KMS-11 (cell line): ENCODE data around the gene ATP8A2.

Experiments used
- H2AFZ ChIP-seq: fragments of 200-600 bp; sonication (generic); 2 replicates; pipeline ENCODE4 v1.6.1; 2016; ENCODE audit warnings: antibody characterized with exemption, mixed run types, low read depth
- H3K27ac ChIP-seq: fragments of 200-600 bp; sonication (generic); 2 replicates; pipeline ENCODE4 v1.6.1; 2016; ENCODE audit warnings: mild to moderate bottlenecking, mixed run types
- H3K27me3 ChIP-seq: fragments of 200-600 bp; sonication (generic); 2 replicates; pipeline ENCODE4 v1.6.1; 2017; ENCODE audit warnings: mild to moderate bottlenecking, low read depth, mixed run types, moderate library complexity; ENCODE audit not compliant: insufficient read depth
- H3K36me3 ChIP-seq: fragments of 200-600 bp; sonication (generic); 2 replicates; pipeline ENCODE4 v1.6.1; 2017; ENCODE audit warnings: mild to moderate bottlenecking, mixed run types; ENCODE audit not compliant: insufficient read depth
- H3K4me1 ChIP-seq: fragments of 200-600 bp; sonication (generic); 2 replicates; pipeline ENCODE4 v1.6.1; 2016; ENCODE audit warnings: mild to moderate bottlenecking, low read depth, mixed run types; ENCODE audit not compliant: poor library complexity, severe bottlenecking
- H3K4me2 ChIP-seq: fragments of 200-600 bp; sonication (generic); 2 replicates; pipeline ENCODE4 v1.7.0; 2016; ENCODE audit warnings: mild to moderate bottlenecking, mixed run types
- H3K4me3 ChIP-seq: fragments of 200-600 bp; sonication (generic); IDR thresholded peaks from 2 replicates; pipeline ENCODE4 v1.6.1; 2017; ENCODE audit warnings: low read depth, low read length, mixed read lengths; ENCODE audit not compliant: insufficient read depth
- H3K79me2 ChIP-seq: fragments of 200-600 bp; sonication (generic); 2 replicates; pipeline ENCODE4 v1.6.1; 2016; ENCODE audit warnings: low read depth, mixed run types; ENCODE audit not compliant: insufficient read depth
- H3K9ac ChIP-seq: fragments of 200-600 bp; sonication (generic); 2 replicates; pipeline ENCODE4 v1.6.1; 2016; ENCODE audit warnings: mild to moderate bottlenecking, mixed run types
- H4K20me1 ChIP-seq: fragments of 200-600 bp; sonication (generic); 2 replicates; pipeline ENCODE4 v1.6.1; 2016; ENCODE audit warnings: mild to moderate bottlenecking, mixed run types; ENCODE audit not compliant: insufficient read depth
- CTCF ChIP-seq: fragments of 200-600 bp; sonication (generic); conservative IDR thresholded peaks from 2 replicates; pipeline ENCODE4 v1.6.1; 2017; ENCODE audit warnings: low read depth, mild to moderate bottlenecking, antibody characterized with exemption, low read length, moderate library complexity, mixed read lengths

Gene ATP8A2

GRCh38 chr13:25581351-25581750, 209.6 kb downstream of the ATP8A2 start:
- H3K27me3 ChIP-seq: no peaks in the 10 kb centered on the region
- no peak overlapping the region for H3K4me2 ChIP-seq
- no peak overlapping the region for H2AFZ ChIP-seq
- no peaks in the 10 kb centered on the region for H3K36me3 ChIP-seq
- H3K4me3 ChIP-seq: no peak overlapping the region
- no peak overlapping the region for H3K27ac ChIP-seq
- no peaks in the 10 kb centered on the region for H3K4me1 ChIP-seq
- no peaks in the 10 kb centered on the region for H4K20me1 ChIP-seq
- no peaks in the 10 kb centered on the region for H3K79me2 ChIP-seq
- H3K9ac ChIP-seq: no peak overlapping the region
- TF ChIP-seq CTCF: no peak

GRCh38 chr13:25584087-25584486, 212.3 kb downstream of the ATP8A2 start:
- Histone ChIP-seq H3K4me2 (no peak overlapping the region), H2AFZ (no peak overlapping the region), H3K4me1 (no peaks in the 10 kb centered on the region), H4K20me1 (no peaks in the 10 kb centered on the region), H3K9ac (no peak overlapping the region), H3K4me3 (no peak overlapping the region), H3K36me3 (no peaks in the 10 kb centered on the region), H3K79me2 (no peaks in the 10 kb centered on the region), H3K27ac (no peak overlapping the region), H3K27me3 (no peaks in the 10 kb centered on the region)
- no peak for TF ChIP-seq CTCF

- no peak overlapping the region for H3K9ac ChIP-seq
- no peak for TF ChIP-seq CTCF
- no peaks in the 10 kb centered on the region for H4K20me1 ChIP-seq
- H3K4me3 ChIP-seq: no peak overlapping the region
- H3K4me1 ChIP-seq: no peaks in the 10 kb centered on the region
- H3K27me3 ChIP-seq: no peaks in the 10 kb centered on the region
- H3K36me3 ChIP-seq: no peaks in the 10 kb centered on the region
- H3K27ac ChIP-seq: no peak overlapping the region
- no peak overlapping the region for H2AFZ ChIP-seq
- no peak overlapping the region for H3K4me2 ChIP-seq
- no peaks in the 10 kb centered on the region for H3K79me2 ChIP-seq
Observed at GRCh38 chr13:25585000-25585399, 213.2 kb downstream of the ATP8A2 start.

- Histone ChIP-seq H3K79me2 (no peaks in the 10 kb centered on the region), H3K27me3 (no peaks in the 10 kb centered on the region), H3K9ac (no peak overlapping the region), H3K27ac (no peak overlapping the region), H3K4me3 (no peak overlapping the region), H2AFZ (no peak overlapping the region), H3K4me1 (no peaks in the 10 kb centered on the region), H4K20me1 (no peaks in the 10 kb centered on the region), H3K36me3 (no peaks in the 10 kb centered on the region), H3K4me2 (no peak overlapping the region)
- no peak for TF ChIP-seq CTCF
Observed at GRCh38 chr13:25587326-25587980, 215.7 kb downstream of the ATP8A2 start.
